PFSK-1 (cell line): ENCODE measurements around the gene DUOX1.

Experiments used
- POLR2AphosphoS5 ChIP-seq: IDR thresholded peaks from 2 replicates; pipeline ENCODE4 v1.6.1; 2012; ENCODE audit warnings: low read depth, mild to moderate bottlenecking, control low read depth, low read length, moderate library complexity
- TAF1 ChIP-seq: IDR thresholded peaks from 2 replicates; pipeline ENCODE4 v1.6.1; 2012; ENCODE audit warnings: low read length, control low read depth, borderline replicate concordance; ENCODE audit not compliant: insufficient read depth
- TF ChIP-seq, protein P1 (sequence below), 2 experiments: IDR thresholded peaks; 2 replicates each; pipeline versions ENCODE4 v1.6.1 to v1.8.0; 2011 to 2012; ENCODE audit warnings: low read depth in 2 of 2, low read length in 2 of 2, control low read depth in 1 of 2, inconsistent platforms in 1 of 2, mild to moderate bottlenecking in 1 of 2, moderate library complexity in 1 of 2; ENCODE audit not compliant: insufficient read depth in 1 of 2

DNA sequence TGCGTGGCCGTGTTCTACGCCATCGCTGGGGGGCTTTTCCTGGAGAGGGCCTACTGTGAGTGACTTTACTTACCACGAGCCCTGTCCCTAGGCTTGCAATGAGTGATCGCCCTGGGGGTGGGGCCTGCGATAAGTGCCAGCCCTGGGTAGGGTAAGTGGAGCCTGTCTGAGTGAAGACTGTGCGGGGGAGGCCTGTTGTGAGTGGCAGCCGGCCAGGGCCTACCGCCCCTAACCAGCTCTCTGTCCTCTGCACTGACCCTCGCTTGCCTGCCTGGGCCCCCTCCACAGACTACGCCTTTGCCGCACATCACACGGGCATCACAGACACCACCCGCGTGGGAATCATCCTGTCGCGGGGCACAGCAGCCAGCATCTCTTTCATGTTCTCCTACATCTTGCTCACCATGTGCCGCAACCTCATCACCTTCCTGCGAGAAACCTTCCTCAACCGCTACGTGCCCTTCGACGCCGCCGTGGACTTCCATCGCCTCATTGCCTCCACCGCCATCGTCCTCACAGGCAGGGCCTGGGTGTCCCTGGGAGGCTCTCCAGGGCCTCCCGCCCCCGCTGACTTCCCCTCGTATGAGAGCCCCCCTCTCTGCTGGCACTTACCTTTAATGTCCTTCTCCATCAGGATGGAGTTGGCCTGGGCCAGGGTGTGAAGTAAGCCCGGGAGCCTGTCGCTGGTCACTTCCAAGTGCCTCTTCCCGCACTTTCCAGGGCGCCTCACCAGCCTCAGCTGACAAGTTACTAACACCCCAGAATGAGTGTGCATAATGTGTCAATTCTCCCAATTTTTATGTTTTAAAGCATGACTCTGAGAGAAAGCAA is 22.4 kb downstream of the DUOX1 start:
- no peak for TF ChIP-seq POLR2AphosphoS5
- no peak for TF ChIP-seq TAF1
- TF ChIP-seq, protein P1, sequence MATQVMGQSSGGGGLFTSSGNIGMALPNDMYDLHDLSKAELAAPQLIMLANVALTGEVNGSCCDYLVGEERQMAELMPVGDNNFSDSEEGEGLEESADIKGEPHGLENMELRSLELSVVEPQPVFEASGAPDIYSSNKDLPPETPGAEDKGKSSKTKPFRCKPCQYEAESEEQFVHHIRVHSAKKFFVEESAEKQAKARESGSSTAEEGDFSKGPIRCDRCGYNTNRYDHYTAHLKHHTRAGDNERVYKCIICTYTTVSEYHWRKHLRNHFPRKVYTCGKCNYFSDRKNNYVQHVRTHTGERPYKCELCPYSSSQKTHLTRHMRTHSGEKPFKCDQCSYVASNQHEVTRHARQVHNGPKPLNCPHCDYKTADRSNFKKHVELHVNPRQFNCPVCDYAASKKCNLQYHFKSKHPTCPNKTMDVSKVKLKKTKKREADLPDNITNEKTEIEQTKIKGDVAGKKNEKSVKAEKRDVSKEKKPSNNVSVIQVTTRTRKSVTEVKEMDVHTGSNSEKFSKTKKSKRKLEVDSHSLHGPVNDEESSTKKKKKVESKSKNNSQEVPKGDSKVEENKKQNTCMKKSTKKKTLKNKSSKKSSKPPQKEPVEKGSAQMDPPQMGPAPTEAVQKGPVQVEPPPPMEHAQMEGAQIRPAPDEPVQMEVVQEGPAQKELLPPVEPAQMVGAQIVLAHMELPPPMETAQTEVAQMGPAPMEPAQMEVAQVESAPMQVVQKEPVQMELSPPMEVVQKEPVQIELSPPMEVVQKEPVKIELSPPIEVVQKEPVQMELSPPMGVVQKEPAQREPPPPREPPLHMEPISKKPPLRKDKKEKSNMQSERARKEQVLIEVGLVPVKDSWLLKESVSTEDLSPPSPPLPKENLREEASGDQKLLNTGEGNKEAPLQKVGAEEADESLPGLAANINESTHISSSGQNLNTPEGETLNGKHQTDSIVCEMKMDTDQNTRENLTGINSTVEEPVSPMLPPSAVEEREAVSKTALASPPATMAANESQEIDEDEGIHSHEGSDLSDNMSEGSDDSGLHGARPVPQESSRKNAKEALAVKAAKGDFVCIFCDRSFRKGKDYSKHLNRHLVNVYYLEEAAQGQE (IDR thresholded peaks at IDR 0.05; ENCODE audit: insufficient read depth in 1 of 2, low read depth in 2 of 2, low read length in 2 of 2) = no peak
